H1 (cell line): ENCODE results near the gene JAKMIP3. TPM values are rescaled to one million over a fixed set of nuclear protein-coding genes. Genes with fewer than 3 reads are reported as not detected.

Source experiments
- CTCF ChIA-PET: fragments of 300-600 bp; sonication (Branson Sonifier 250); formaldehyde crosslinking; loops from one replicate; lab custom pipeline; 2021; ENCODE audit not compliant: partially characterized antibody; lab: Charles Lee
- POLR2A ChIA-PET: fragments of 300-600 bp; sonication (Branson Sonifier 250); formaldehyde crosslinking; loops from one replicate; lab custom pipeline; 2021; ENCODE audit warnings: inconsistent platforms; ENCODE audit not compliant: partially characterized antibody; lab: Charles Lee
- DNase-seq, 2 experiments: peaks; one replicate each; pipeline versions ENCODE4 v3.0.0 to v3.0.0-alpha.2; 2010 to 2022; ENCODE audit warnings: low spot score in 2 of 2, low read depth in 1 of 2, mixed read lengths in 1 of 2
- FAIRE-seq: peaks from 2 replicates; lab custom pipeline; 2011; peaks lifted over from hg19 to GRCh38; lab: Jason Lieb, UNC
- H2AFZ ChIP-seq: 2 replicates; pipeline ENCODE4 v1.8.1; 2012; ENCODE audit warnings: low read length, inconsistent platforms
- H2AK5ac ChIP-seq: 2 replicates; pipeline ENCODE4 v1.6.1; 2013; ENCODE audit warnings: low read depth, low read length
- H2BK120ac ChIP-seq: replicated peaks from 2 replicates; pipeline ENCODE3; 2013; ENCODE audit warnings: low read depth, low read length, inconsistent platforms
- H2BK12ac ChIP-seq: 2 replicates; pipeline ENCODE4 v1.6.1; 2013; ENCODE audit warnings: low read depth, low read length
- H2BK15ac ChIP-seq: 2 replicates; pipeline ENCODE4 v1.6.1; 2013; ENCODE audit warnings: low read length
- H2BK20ac ChIP-seq: 2 replicates; pipeline ENCODE4 v1.6.1; 2013; ENCODE audit warnings: low read length
- H2BK5ac ChIP-seq: 2 replicates; pipeline ENCODE4 v1.6.1; 2013; ENCODE audit warnings: low read depth, low read length
- H3K14ac ChIP-seq: 2 replicates; pipeline ENCODE4 v1.6.1; 2013; ENCODE audit warnings: inconsistent platforms; ENCODE audit not compliant: insufficient read length
- H3K18ac ChIP-seq: 2 replicates; pipeline ENCODE4 v1.6.1; 2013; ENCODE audit warnings: low read length; ENCODE audit errors: extremely low read depth
- H3K23ac ChIP-seq: 2 replicates; pipeline ENCODE4 v1.6.1; 2013; ENCODE audit warnings: inconsistent platforms; ENCODE audit not compliant: insufficient read length
- H3K23me2 ChIP-seq: 2 replicates; pipeline ENCODE4 v1.6.1; 2013; ENCODE audit warnings: low read depth, low read length
- H3K27ac ChIP-seq: 2 replicates; pipeline ENCODE4 v1.6.1; 2011; ENCODE audit warnings: low read depth, low read length, inconsistent platforms
- H3K27me3 ChIP-seq, 4 experiments: replicated peaks in 1 of 4; 1 replicate in 1 of 4; 2 replicates in 3 of 4; pipeline versions ENCODE4 v1.6.1 to v1.8.1; 2011 to 2013; ENCODE audit warnings: low read length in 3 of 4, mild to moderate bottlenecking in 3 of 4, inconsistent platforms in 2 of 4, mixed read lengths in 2 of 4, moderate library complexity in 1 of 4; ENCODE audit not compliant: control insufficient read depth in 3 of 4, insufficient read depth in 3 of 4; ENCODE audit errors: extremely low read depth in 1 of 4
- H3K36me3 ChIP-seq, 4 experiments: 2 replicates each; pipeline versions ENCODE4 v1.6.1 to v1.8.1; 2011 to 2013; ENCODE audit warnings: mild to moderate bottlenecking in 4 of 4, low read length in 3 of 4, moderate library complexity in 2 of 4, control low read depth in 1 of 4, inconsistent platforms in 1 of 4; ENCODE audit not compliant: insufficient read depth in 4 of 4, control insufficient read depth in 2 of 4
- H3K4ac ChIP-seq: replicated peaks from 2 replicates; pipeline ENCODE3; 2013; ENCODE audit warnings: low read length, low read depth, mixed read lengths, inconsistent platforms; ENCODE audit not compliant: insufficient read length
- H3K4me1 ChIP-seq, 4 experiments: replicated peaks in 1 of 4; 1 replicate in 1 of 4; 2 replicates in 3 of 4; pipeline versions ENCODE4 v1.6.1 to v1.8.1; 2011 to 2013; ENCODE audit warnings: low read length in 3 of 4, inconsistent platforms in 2 of 4, mixed read lengths in 1 of 4; ENCODE audit not compliant: insufficient read depth in 4 of 4, control insufficient read depth in 3 of 4
- H3K4me2 ChIP-seq, 2 experiments: 2 replicates each; pipeline versions ENCODE4 v1.6.1 to v1.8.1; 2011 to 2013; ENCODE audit warnings: low read depth in 2 of 2, low read length in 2 of 2, control low read depth in 1 of 2, inconsistent platforms in 1 of 2, mild to moderate bottlenecking in 1 of 2; ENCODE audit not compliant: insufficient read depth in 1 of 2
- H3K4me3 ChIP-seq, 4 experiments: fragments of 200-600, 300-600 bp in 1 of 4; sonication (generic), shearing (Covaris generic), sonication (Bioruptor Twin) in 1 of 4; 2 replicates each; pipeline versions ENCODE4 v1.5.1 to v1.8.1; 2011 to 2016; ENCODE audit warnings: low read length in 4 of 4, low read depth in 3 of 4, control low read depth in 2 of 4, inconsistent platforms in 2 of 4, mild to moderate bottlenecking in 2 of 4, mixed read lengths in 1 of 4, moderate library complexity in 1 of 4; ENCODE audit not compliant: insufficient read depth in 2 of 4; ENCODE audit errors: extremely low read depth in 1 of 4
- H3K56ac ChIP-seq: replicated peaks from 2 replicates; pipeline ENCODE3; 2013; ENCODE audit warnings: low read depth, mild to moderate bottlenecking, mixed read lengths, low read length, inconsistent platforms; ENCODE audit not compliant: insufficient read length
- H3K79me1 ChIP-seq: 2 replicates; pipeline ENCODE4 v1.6.1; 2013; ENCODE audit warnings: low read depth, low read length, control low read depth
- H3K79me2 ChIP-seq, 2 experiments: 2 replicates each; pipeline versions ENCODE4 v1.6.1 to v1.8.1; 2012 to 2013; ENCODE audit warnings: low read length in 2 of 2, mild to moderate bottlenecking in 2 of 2, inconsistent platforms in 1 of 2; ENCODE audit not compliant: insufficient read depth in 2 of 2, control insufficient read depth in 1 of 2
- H3K9ac ChIP-seq, 4 experiments: replicated peaks in 1 of 4; 1 replicate in 1 of 4; 2 replicates in 3 of 4; pipeline versions ENCODE4 v1.6.1 to v1.8.1; 2011 to 2013; ENCODE audit warnings: low read depth in 3 of 4, low read length in 3 of 4, control low read depth in 2 of 4, mild to moderate bottlenecking in 2 of 4, moderate library complexity in 2 of 4, inconsistent platforms in 1 of 4; ENCODE audit errors: extremely low read depth in 1 of 4
- H3K9me3 ChIP-seq, 2 experiments: 2 replicates each; pipeline versions ENCODE4 v1.6.1 to v1.8.1; 2012 to 2013; ENCODE audit warnings: mild to moderate bottlenecking in 2 of 2, moderate library complexity in 2 of 2, control low read depth in 1 of 2, inconsistent platforms in 1 of 2, low read depth in 1 of 2, low read length in 1 of 2, mixed read lengths in 1 of 2; ENCODE audit not compliant: insufficient read depth in 2 of 2
- H4K20me1 ChIP-seq, 2 experiments: replicated peaks in 1 of 2; 2 replicates each; pipeline versions ENCODE3 to v1.8.1; 2011 to 2013; ENCODE audit warnings: inconsistent platforms in 2 of 2, low read length in 2 of 2, mild to moderate bottlenecking in 1 of 2; ENCODE audit not compliant: insufficient read depth in 2 of 2, control insufficient read depth in 1 of 2
- H4K5ac ChIP-seq: 2 replicates; pipeline ENCODE4 v1.6.1; 2013; ENCODE audit warnings: low read length, low read depth, mixed read lengths, inconsistent platforms; ENCODE audit not compliant: insufficient read length
- H4K8ac ChIP-seq: 2 replicates; pipeline ENCODE4 v1.8.0; 2013; ENCODE audit warnings: mild to moderate bottlenecking, moderate library complexity, low read length, inconsistent platforms; ENCODE audit not compliant: insufficient read depth; ENCODE audit errors: extremely low read depth
- H4K91ac ChIP-seq: replicated peaks from 2 replicates; pipeline ENCODE3; 2013; ENCODE audit warnings: low read length, mixed read lengths, inconsistent platforms; ENCODE audit not compliant: insufficient read length
- RFX5 ChIP-seq: IDR thresholded peaks from 2 replicates; pipeline ENCODE4 v1.6.1; 2011; ENCODE audit warnings: low read depth, low read length, improper control_type of control experiment, borderline replicate concordance
- WGBS, 2 experiments: shearing (Covaris generic) in 1 of 2; methylation state at CpG; one replicate each; pipeline versions ENCODE4 v1.1.6 to v1.1.7; 2013 to 2015; ENCODE audit warnings: low lambda C conversion rate in 2 of 2, mixed read lengths in 2 of 2, inconsistent platforms in 1 of 2, low coverage in 1 of 2, missing lambda C conversion rate in 1 of 2; ENCODE audit not compliant: insufficient replicate concordance in 2 of 2, insufficient coverage in 1 of 2, insufficient read length in 1 of 2; ENCODE audit errors: extremely low coverage in 1 of 2, missing lambda C conversion rate in 1 of 2; 5-methylcytosine and 5-hydroxymethylcytosine counted together
- polyA plus RNA-seq, 7 experiments: library from polyadenylated mRNA; depleted of rRNA in 3 of 7; stranded (reverse) in 5 of 7; unstranded in 2 of 7; fragments of >200 nt in 5 of 7; fragments of 200-250 nt in 2 of 7; gene quantifications; 1 replicate in 5 of 7; 2 replicates in 1 of 7; 4 replicates in 1 of 7; pipeline versions ENCODE4 v1.2.1 to v1.2.3, GENCODE V29; 2011 to 2013; ENCODE audit warnings: missing spikeins in 2 of 7, mixed read lengths in 2 of 7
- total RNA-seq: library from RNA; stranded (reverse); fragmentation: NEBNext Ultra II Directional; extraction: Animal tissue kit (Norgen Biotek cat#: 25700); gene quantifications from 2 replicates; pipeline ENCODE4 v1.2.1, GENCODE V29; 2021

JAKMIP3 gene
- total and polyA plus RNA-seq, 2 of the 8 experiments (the other 6 are each of a cell fraction or from before 2014, with no cell fraction given), result 0.83 to 0.91 TPM

DNA sequence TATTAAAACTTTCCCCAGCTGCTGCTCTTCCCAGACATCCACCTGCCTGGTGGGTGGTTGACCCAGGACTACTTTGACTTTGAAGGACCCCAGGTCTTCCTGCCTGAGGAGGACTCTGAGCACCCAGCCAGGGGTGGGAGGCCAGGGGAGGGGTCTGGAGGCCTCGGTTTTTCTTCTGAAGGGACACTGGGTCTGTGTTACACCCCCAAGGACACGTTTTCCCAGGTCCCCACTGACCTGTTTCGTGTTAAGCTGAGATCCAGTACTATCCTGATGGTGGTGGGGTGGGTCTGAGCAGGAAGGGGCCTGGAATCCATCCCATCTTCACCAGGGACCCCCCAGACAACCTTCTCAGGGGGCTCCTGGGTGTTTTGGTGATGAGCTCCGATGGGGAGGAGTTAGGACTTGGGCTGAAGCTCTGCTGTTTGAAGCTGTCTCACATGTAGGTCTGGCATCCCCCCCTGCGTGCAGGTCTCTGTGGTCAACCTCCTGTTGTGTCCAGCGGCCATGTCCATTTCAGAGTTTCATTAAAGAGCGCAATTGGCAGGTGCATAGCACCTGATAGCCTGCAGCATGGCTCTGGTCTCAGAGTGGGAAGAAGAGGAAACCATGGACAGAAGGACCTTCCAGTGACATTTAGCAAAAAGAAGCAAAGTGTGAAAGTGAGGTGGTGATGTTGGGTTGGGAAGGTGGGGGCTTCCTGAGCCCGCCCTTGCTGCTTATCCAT is 3.5 kb downstream of the JAKMIP3 start:
- no peak overlapping the region for H4K5ac ChIP-seq
- peaks cover 0 to 2% of the 10 kb centered on the region in 2 experiments; a peak in 1 of 4 replicates for H3K9me3 ChIP-seq
- no peak overlapping the region for H3K27ac ChIP-seq
- H3K79me2 ChIP-seq, result no peaks in the 10 kb centered on the region
- no peak overlapping the region for H2AFZ ChIP-seq
- H4K8ac ChIP-seq, result no peak overlapping the region; the same call in 1 of the 2 replicates
- H3K27me3 ChIP-seq, result peaks cover 0 to 2% (median 0%) of the 10 kb centered on the region in 4 experiments; a peak in 2 of 7 replicates
- no peak overlapping the region for H3K4me3 ChIP-seq
- H3K36me3 ChIP-seq, result no peaks in the 10 kb centered on the region
- no peaks in the 10 kb centered on the region for H3K79me1 ChIP-seq
- DNase-seq (no peak), FAIRE-seq (no peak)
- peaks cover 0 to 17% (median 11%) of the 10 kb centered on the region in 4 experiments; a peak in 6 of 7 replicates for H3K4me1 ChIP-seq
- CTCF ChIA-PET, result interaction anchor here (1.0 to 1.7 kb wide), 2 partner anchors 46 to 74 kb away, joined by 4 to 6 read pairs; no protein-coding TSS in a partner anchor
- no peaks in the 10 kb centered on the region for H4K20me1 ChIP-seq
- POLR2A ChIA-PET, result interaction anchor here (1.1 kb wide), 1 partner anchor 46 kb away, joined by 3 read pairs; no protein-coding TSS in a partner anchor
- no peak overlapping the region for H3K18ac ChIP-seq
- no peak overlapping the region for H2BK12ac ChIP-seq
- H2BK5ac ChIP-seq, result no peak overlapping the region
- no peak overlapping the region for H4K91ac ChIP-seq
- no peak overlapping the region for H2BK120ac ChIP-seq
- H3K4ac ChIP-seq, result no peak overlapping the region
- no peak overlapping the region for H2BK15ac ChIP-seq
- H3K23ac ChIP-seq, result no peak overlapping the region
- no peak overlapping the region for H3K9ac ChIP-seq
- 94% methylated on average over 8 of the region's 8 CpGs; no CpG with 5 or more reads in 1 of the 2 experiments for WGBS, 2 experiments
- H3K23me2 ChIP-seq, result no peaks in the 10 kb centered on the region; the same call in 1 of the 2 replicates
- H3K56ac ChIP-seq, result no peak overlapping the region
- H3K14ac ChIP-seq, result no peak overlapping the region
- no peak overlapping the region for H3K4me2 ChIP-seq
- H2BK20ac ChIP-seq, result no peak overlapping the region
- no peak overlapping the region for H2AK5ac ChIP-seq
- TF ChIP-seq RFX5, result no peak
- TF ChIP-seq, all 59 proteins: peak for 0
